NCI-H2107 (cell line): Measurements from ENCODE around the gene EFNB2.

Experiments
- DNase-seq: peaks from one replicate; lab custom pipeline; 2025; lab: John Stamatoyannopoulos, UW

EFNB2 gene

GRCh38 chr13:106445996-106446395 is 89.5 kb downstream of the EFNB2 start:
- DNase-seq: no peak

- no peak for DNase-seq
These were observed 91.7 kb downstream of the EFNB2 start for GRCh38 chr13:106443607-106444322.

GRCh38 chr13:106440866-106441265 is 94.6 kb downstream of the EFNB2 start:
- no peak for DNase-seq
